ENCODE measurements around the gene PNPLA8. TPM values are rescaled to one million over a fixed set of nuclear protein-coding genes. Genes with fewer than 3 reads are reported as not detected.

The PNPLA8 gene
- total RNA-seq, 2 experiments from 2014 or later, result 85.9 to 88.6 TPM

GRCh38 chr7:108459922-108460551 is 65.9 kb downstream of the PNPLA8 start:
- H3K4me1 ChIP-seq (ENCODE audit: insufficient read depth, low read length), result peaks cover 9% of the 10 kb centered on the region
- no peaks in the 10 kb centered on the region for H3K36me3 ChIP-seq (ENCODE audit: insufficient read depth, low read length)
- H3K27me3 Mint-ChIP-seq, result peaks cover 34% of the 10 kb centered on the region
- H3K9me3 Mint-ChIP-seq, result no peaks in the 10 kb centered on the region
- H3K4me3 Mint-ChIP-seq, result peak overlapping the region; percentile 75
- DNase-seq (peak in 2 of 14 experiments; percentile 21 to 45), ATAC-seq (ENCODE audit: poor library complexity) (peak; percentile 36)
- CTCF ChIA-PET, result no interaction called here
- H3K27ac Mint-ChIP-seq, result peak overlapping the region; percentile 61
- TF ChIP-seq CTCF (IDR thresholded peaks at IDR 0.05), result peak; percentile 48
- peaks cover 55% of the 10 kb centered on the region for H3K4me1 Mint-ChIP-seq (ENCODE audit: low read depth)
- intact Hi-C loops (cut with DNase I, micrococcal nuclease), result no loop called here
- no peaks in the 10 kb centered on the region for H3K9me3 ChIP-seq (ENCODE audit: control insufficient read depth in 1 of 2, insufficient read depth in 1 of 2, low read length in 2 of 2)
- H3K27me3 ChIP-seq (ENCODE audit: control insufficient read depth in 1 of 2, insufficient read depth in 2 of 2, low read length in 2 of 2), result peaks cover 15 to 26% of the 10 kb centered on the region in 2 experiments
- H3K27ac ChIP-seq (ENCODE audit: low read depth in 1 of 2, low read length in 2 of 2), result no peak overlapping the region
- no peak overlapping the region for H3K4me3 ChIP-seq (ENCODE audit: low read length)
- no peaks in the 10 kb centered on the region for H3K36me3 Mint-ChIP-seq (ENCODE audit: low read depth)
- POLR2A ChIA-PET, result no interaction called here

GRCh38 chr7:108457871-108458270 is 68.1 kb downstream of the PNPLA8 start:
- H3K9me3 Mint-ChIP-seq, result no peaks in the 10 kb centered on the region
- H3K4me3 Mint-ChIP-seq, result peak overlapping the region; percentile 82
- ChIA-PET POLR2A (interaction anchor here (0.7 kb wide), 1 partner anchor 10 kb away, joined by 3 read pairs; no protein-coding TSS in a partner anchor), CTCF (no interaction called here)
- no peak overlapping the region for H3K27ac Mint-ChIP-seq
- Histone ChIP-seq H3K27ac (ENCODE audit: low read depth in 1 of 2, low read length in 2 of 2) (no peak overlapping the region), H3K4me3 (ENCODE audit: low read length) (no peak overlapping the region), H3K36me3 (ENCODE audit: insufficient read depth, low read length) (no peaks in the 10 kb centered on the region), H3K9me3 (ENCODE audit: control insufficient read depth in 1 of 2, insufficient read depth in 1 of 2, low read length in 2 of 2) (no peaks in the 10 kb centered on the region), H3K4me1 (ENCODE audit: insufficient read depth, low read length) (peaks cover 14% of the 10 kb centered on the region), H3K27me3 (ENCODE audit: control insufficient read depth in 1 of 2, insufficient read depth in 2 of 2, low read length in 2 of 2) (peaks cover 21 to 46% of the 10 kb centered on the region in 2 experiments)
- no peaks in the 10 kb centered on the region for H3K36me3 Mint-ChIP-seq (ENCODE audit: low read depth)
- H3K4me1 Mint-ChIP-seq (ENCODE audit: low read depth), result peaks cover 43% of the 10 kb centered on the region
- ATAC-seq (ENCODE audit: poor library complexity) (no peak), DNase-seq (no peak)
- intact Hi-C loops (cut with DNase I, micrococcal nuclease), result no loop called here
- TF ChIP-seq CTCF (IDR thresholded peaks at IDR 0.05), result no peak
- peaks cover 52% of the 10 kb centered on the region for H3K27me3 Mint-ChIP-seq

- no peaks in the 10 kb centered on the region for H3K9me3 Mint-ChIP-seq
- Histone ChIP-seq H3K27me3 (ENCODE audit: control insufficient read depth in 1 of 2, insufficient read depth in 2 of 2, low read length in 2 of 2) (peaks cover 21 to 52% of the 10 kb centered on the region in 2 experiments), H3K4me1 (ENCODE audit: insufficient read depth, low read length) (peaks cover 14% of the 10 kb centered on the region), H3K4me3 (ENCODE audit: low read length) (peak overlapping the region; percentile 7), H3K27ac (ENCODE audit: low read depth in 1 of 2, low read length in 2 of 2) (no peak overlapping the region), H3K36me3 (ENCODE audit: insufficient read depth, low read length) (no peaks in the 10 kb centered on the region), H3K9me3 (ENCODE audit: control insufficient read depth in 1 of 2, insufficient read depth in 1 of 2, low read length in 2 of 2) (no peaks in the 10 kb centered on the region)
- intact Hi-C loops (cut with DNase I, micrococcal nuclease), result no loop called here
- DNase-seq (no peak), ATAC-seq (ENCODE audit: poor library complexity) (no peak)
- ChIA-PET POLR2A (interaction anchor here (1.3 to 2.8 kb wide), 2 partner anchors 40 to 69 kb away, joined by 6 to 7 read pairs; partner anchors contain the start of gene PNPLA8), CTCF (no interaction called here)
- H3K4me3 Mint-ChIP-seq, result peak overlapping the region; percentile 82
- H3K27me3 Mint-ChIP-seq, result peaks cover 55% of the 10 kb centered on the region
- no peak for TF ChIP-seq CTCF (IDR thresholded peaks at IDR 0.05)
- no peak overlapping the region for H3K27ac Mint-ChIP-seq
- H3K4me1 Mint-ChIP-seq (ENCODE audit: low read depth), result peaks cover 41% of the 10 kb centered on the region
- H3K36me3 Mint-ChIP-seq (ENCODE audit: low read depth), result no peaks in the 10 kb centered on the region
These were observed 68.9 kb downstream of the PNPLA8 start for GRCh38 chr7:108456845-108457540.
